GM12892 (cell line): ENCODE results near the gene FADD.

Experiments
- POLR2A ChIP-seq: IDR thresholded peaks from 2 replicates; pipeline ENCODE4 v1.6.1; 2011; ENCODE audit warnings: low read depth, low read length, control low read depth
- POLR2AphosphoS5 ChIP-seq: IDR thresholded peaks from 2 replicates; pipeline ENCODE4 v1.6.1; 2011; ENCODE audit warnings: low read depth, low read length, control low read depth
- TAF1 ChIP-seq: IDR thresholded peaks from 2 replicates; pipeline ENCODE4 v1.6.1; 2011; ENCODE audit warnings: low read depth, mild to moderate bottlenecking, control low read depth, low read length, borderline replicate concordance

DNA sequence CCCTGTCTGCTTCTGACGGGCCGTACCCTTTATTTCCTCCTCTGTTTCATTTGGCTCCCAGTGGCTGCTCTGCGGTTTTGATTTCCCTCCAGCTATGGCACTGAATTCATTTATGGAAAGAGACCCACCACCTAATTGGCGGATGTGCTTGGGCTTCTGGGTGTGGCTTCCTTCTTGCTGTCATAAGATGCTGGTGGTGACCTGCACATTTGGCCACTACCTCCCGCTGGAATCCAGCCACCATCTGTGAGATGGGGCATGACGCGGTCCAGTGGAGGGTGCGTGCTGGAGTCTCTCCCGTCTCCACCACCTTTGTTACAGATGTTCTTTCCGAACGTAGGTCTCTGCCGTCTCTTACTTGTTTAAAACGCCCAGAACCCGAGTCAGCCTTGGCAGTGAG lies 47.7 kb upstream of the FADD start:
- TF ChIP-seq POLR2A (no peak), POLR2AphosphoS5 (no peak), TAF1 (no peak)
